SK-N-SH treated with all-trans-retinoic acid at 6 μM for 48 hours (cell line): Measurements from ENCODE around the gene IWS1.

Experiments used
- ATAC-seq: fragments of 200-7000 bp; cut with Tn5 transposase; 3 replicates; pipeline ENCODE4 v1.9.1; 2020; ENCODE audit warnings: mild to moderate bottlenecking, moderate library complexity
- ARNTL ChIP-seq: fragments of 450-650 bp; formaldehyde crosslinking; IDR thresholded peaks from 2 replicates; pipeline ENCODE4 v1.5.0; 2020; ENCODE audit warnings: low read depth, mild to moderate bottlenecking, moderate library complexity, borderline replicate concordance
- BACH2 ChIP-seq: fragments of 250-450 bp; sonication (Bioruptor Pico); IDR thresholded peaks from 2 replicates; pipeline ENCODE4 v1.9.0; 2021; ENCODE audit warnings: mild to moderate bottlenecking, borderline replicate concordance
- CSDC2 ChIP-seq: fragments of 250-450 bp; sonication (Bioruptor Pico); IDR thresholded peaks from 2 replicates; pipeline ENCODE4 v1.5.0; 2020; ENCODE audit warnings: mild to moderate bottlenecking, moderate library complexity
- CSRNP3 ChIP-seq: fragments of 250-450 bp; sonication (Bioruptor Pico); IDR thresholded peaks from 2 replicates; pipeline ENCODE4 v1.5.1; 2021; ENCODE audit warnings: mild to moderate bottlenecking, moderate library complexity
- ESRRG ChIP-seq: fragments of 250-450 bp; sonication (Bioruptor Pico); IDR thresholded peaks from 2 replicates; pipeline ENCODE4 v1.6.1; 2021; ENCODE audit warnings: mild to moderate bottlenecking
- GLIS3 ChIP-seq: fragments of 250-450 bp; sonication (Bioruptor Pico); IDR thresholded peaks from 2 replicates; pipeline ENCODE4 v1.5.0; 2020; ENCODE audit warnings: mild to moderate bottlenecking, moderate library complexity
- ISL1 ChIP-seq: fragments of 250-450 bp; sonication (Bioruptor Pico); IDR thresholded peaks from 2 replicates; pipeline ENCODE4 v2.1.2; 2022; ENCODE audit warnings: mild to moderate bottlenecking, moderate library complexity
- OSR1 ChIP-seq: fragments of 250-450 bp; sonication (Bioruptor Pico); IDR thresholded peaks from 2 replicates; pipeline ENCODE4 v1.8.0; 2022; ENCODE audit warnings: moderate library complexity, mild to moderate bottlenecking, inconsistent platforms
- POU6F1 ChIP-seq: fragments of 250-450 bp; sonication (Bioruptor Pico); IDR thresholded peaks from 2 replicates; pipeline ENCODE4 v1.8.0; 2021; ENCODE audit warnings: low read depth, mild to moderate bottlenecking, moderate library complexity, borderline replicate concordance
- PPARA ChIP-seq: fragments of 250-450 bp; sonication (Bioruptor Pico); IDR thresholded peaks from 2 replicates; pipeline ENCODE4 v1.5.0; 2020; ENCODE audit warnings: mild to moderate bottlenecking, borderline replicate concordance
- RARB ChIP-seq: fragments of 250-450 bp; sonication (Bioruptor Pico); IDR thresholded peaks from 2 replicates; pipeline ENCODE4 v1.8.0; 2021; ENCODE audit warnings: mild to moderate bottlenecking, moderate library complexity
- SNAI2 ChIP-seq: fragments of 250-450 bp; sonication (Bioruptor Pico); IDR thresholded peaks from 2 replicates; pipeline ENCODE4 v1.5.0; 2020; ENCODE audit warnings: mild to moderate bottlenecking, moderate library complexity
- TCF4 ChIP-seq: fragments of 250-450 bp; sonication (Bioruptor Pico); IDR thresholded peaks from 2 replicates; pipeline ENCODE4 v1.8.0; 2021; ENCODE audit warnings: mild to moderate bottlenecking, moderate library complexity, borderline replicate concordance
- TOX ChIP-seq: fragments of 250-450 bp; sonication (Bioruptor Pico); IDR thresholded peaks from 2 replicates; pipeline ENCODE4 v1.8.0; 2021; ENCODE audit warnings: mild to moderate bottlenecking, moderate library complexity, borderline replicate concordance
- ZC3H10 ChIP-seq: fragments of 250-450 bp; sonication (Bioruptor Pico); IDR thresholded peaks from 2 replicates; pipeline ENCODE4 v1.5.1; 2021; ENCODE audit warnings: mild to moderate bottlenecking, moderate library complexity
- ZFP3 ChIP-seq: fragments of 250-450 bp; sonication (Bioruptor Pico); IDR thresholded peaks from 2 replicates; pipeline ENCODE4 v1.5.0; 2020; ENCODE audit warnings: mild to moderate bottlenecking, moderate library complexity
- ZFP30 ChIP-seq: fragments of 450-650 bp; formaldehyde crosslinking; IDR thresholded peaks from 2 replicates; pipeline ENCODE4 v1.5.0; 2022; ENCODE audit warnings: mild to moderate bottlenecking, moderate library complexity
- ZNF565 ChIP-seq: fragments of 450-650 bp; formaldehyde crosslinking; conservative IDR thresholded peaks from 2 replicates; pipeline ENCODE4 v1.5.0; 2020; ENCODE audit warnings: low read depth, mild to moderate bottlenecking, moderate library complexity
- ZNF70 ChIP-seq: fragments of 450-650 bp; formaldehyde crosslinking; IDR thresholded peaks from 2 replicates; pipeline ENCODE4 v1.5.0; 2020; ENCODE audit warnings: mild to moderate bottlenecking, moderate library complexity
- ZNF8 ChIP-seq: fragments of 450-650 bp; formaldehyde crosslinking; IDR thresholded peaks from 2 replicates; pipeline ENCODE4 v1.5.0; 2020; ENCODE audit warnings: mild to moderate bottlenecking, moderate library complexity
- TF ChIP-seq, protein P1 (sequence below): fragments of 250-450 bp; sonication (Bioruptor Pico); IDR thresholded peaks from 2 replicates; pipeline ENCODE4 v1.5.0; 2020; ENCODE audit warnings: mild to moderate bottlenecking, moderate library complexity
- TF ChIP-seq, protein P2 (sequence below): fragments of 250-450 bp; sonication (Bioruptor Pico); IDR thresholded peaks from 2 replicates; pipeline ENCODE4 v1.5.1; 2020; ENCODE audit warnings: low read depth, mild to moderate bottlenecking, moderate library complexity

The IWS1 gene

GRCh38 chr2:127511090-127511695 is 15.1 kb downstream of the IWS1 start:
- no peak for ATAC-seq
- TF ChIP-seq ZFP30 (CRISPR knock-in tag), result no peak
- TF ChIP-seq OSR1, result no peak
- no peak for TF ChIP-seq TOX (CRISPR knock-in tag)
- TF ChIP-seq ARNTL, result no peak

GRCh38 chr2:127510073-127510472 is 16.2 kb downstream of the IWS1 start:
- ATAC-seq, result no peak

GRCh38 chr2:127508631-127509034 is 17.7 kb downstream of the IWS1 start:
- TF ChIP-seq RARB (CRISPR knock-in tag), result no peak
- no peak for TF ChIP-seq ZFP3
- peak; percentile 60 for TF ChIP-seq ISL1 (CRISPR knock-in tag)
- no peak for TF ChIP-seq ZC3H10 (CRISPR knock-in tag)
- peak; percentile 93 for ATAC-seq

More at GRCh38 chr2:127510073-127510472, 16.2 kb downstream of the IWS1 start:
- TF ChIP-seq TOX (CRISPR knock-in tag), result no peak
- TF ChIP-seq, protein P1, sequence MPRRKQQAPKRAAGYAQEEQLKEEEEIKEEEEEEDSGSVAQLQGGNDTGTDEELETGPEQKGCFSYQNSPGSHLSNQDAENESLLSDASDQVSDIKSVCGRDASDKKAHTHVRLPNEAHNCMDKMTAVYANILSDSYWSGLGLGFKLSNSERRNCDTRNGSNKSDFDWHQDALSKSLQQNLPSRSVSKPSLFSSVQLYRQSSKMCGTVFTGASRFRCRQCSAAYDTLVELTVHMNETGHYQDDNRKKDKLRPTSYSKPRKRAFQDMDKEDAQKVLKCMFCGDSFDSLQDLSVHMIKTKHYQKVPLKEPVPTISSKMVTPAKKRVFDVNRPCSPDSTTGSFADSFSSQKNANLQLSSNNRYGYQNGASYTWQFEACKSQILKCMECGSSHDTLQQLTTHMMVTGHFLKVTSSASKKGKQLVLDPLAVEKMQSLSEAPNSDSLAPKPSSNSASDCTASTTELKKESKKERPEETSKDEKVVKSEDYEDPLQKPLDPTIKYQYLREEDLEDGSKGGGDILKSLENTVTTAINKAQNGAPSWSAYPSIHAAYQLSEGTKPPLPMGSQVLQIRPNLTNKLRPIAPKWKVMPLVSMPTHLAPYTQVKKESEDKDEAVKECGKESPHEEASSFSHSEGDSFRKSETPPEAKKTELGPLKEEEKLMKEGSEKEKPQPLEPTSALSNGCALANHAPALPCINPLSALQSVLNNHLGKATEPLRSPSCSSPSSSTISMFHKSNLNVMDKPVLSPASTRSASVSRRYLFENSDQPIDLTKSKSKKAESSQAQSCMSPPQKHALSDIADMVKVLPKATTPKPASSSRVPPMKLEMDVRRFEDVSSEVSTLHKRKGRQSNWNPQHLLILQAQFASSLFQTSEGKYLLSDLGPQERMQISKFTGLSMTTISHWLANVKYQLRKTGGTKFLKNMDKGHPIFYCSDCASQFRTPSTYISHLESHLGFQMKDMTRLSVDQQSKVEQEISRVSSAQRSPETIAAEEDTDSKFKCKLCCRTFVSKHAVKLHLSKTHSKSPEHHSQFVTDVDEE, result no peak
- TF ChIP-seq ZFP3, result no peak
- TF ChIP-seq SNAI2 (CRISPR knock-in tag), result no peak
- TF ChIP-seq GLIS3 (CRISPR knock-in tag), result no peak
- no peak for TF ChIP-seq BACH2 (CRISPR knock-in tag)

GRCh38 chr2:127508023-127508630 is 18.2 kb downstream of the IWS1 start:
- ATAC-seq, result peak; percentile 26
- no peak for TF ChIP-seq OSR1
- TF ChIP-seq, protein P2, sequence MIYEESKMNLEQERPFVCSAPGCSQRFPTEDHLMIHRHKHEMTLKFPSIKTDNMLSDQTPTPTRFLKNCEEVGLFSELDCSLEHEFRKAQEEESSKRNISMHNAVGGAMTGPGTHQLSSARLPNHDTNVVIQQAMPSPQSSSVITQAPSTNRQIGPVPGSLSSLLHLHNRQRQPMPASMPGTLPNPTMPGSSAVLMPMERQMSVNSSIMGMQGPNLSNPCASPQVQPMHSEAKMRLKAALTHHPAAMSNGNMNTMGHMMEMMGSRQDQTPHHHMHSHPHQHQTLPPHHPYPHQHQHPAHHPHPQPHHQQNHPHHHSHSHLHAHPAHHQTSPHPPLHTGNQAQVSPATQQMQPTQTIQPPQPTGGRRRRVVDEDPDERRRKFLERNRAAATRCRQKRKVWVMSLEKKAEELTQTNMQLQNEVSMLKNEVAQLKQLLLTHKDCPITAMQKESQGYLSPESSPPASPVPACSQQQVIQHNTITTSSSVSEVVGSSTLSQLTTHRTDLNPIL, result no peak
- no peak for TF ChIP-seq PPARA (CRISPR knock-in tag)
- TF ChIP-seq ISL1 (CRISPR knock-in tag), result no peak
- TF ChIP-seq SNAI2 (CRISPR knock-in tag), result no peak
- TF ChIP-seq ESRRG (CRISPR knock-in tag), result no peak
- TF ChIP-seq ZFP3, result no peak
- TF ChIP-seq ZNF70 (CRISPR knock-in tag), result no peak
- TF ChIP-seq ZC3H10 (CRISPR knock-in tag), result no peak
- no peak for TF ChIP-seq RARB (CRISPR knock-in tag)
- no peak for TF ChIP-seq ZNF8 (CRISPR knock-in tag)
- no peak for TF ChIP-seq CSDC2 (CRISPR knock-in tag)
- TF ChIP-seq TCF4 (CRISPR knock-in tag), result no peak
- no peak for TF ChIP-seq CSRNP3 (CRISPR knock-in tag)
- no peak for TF ChIP-seq ZFP30 (CRISPR knock-in tag)

DNA sequence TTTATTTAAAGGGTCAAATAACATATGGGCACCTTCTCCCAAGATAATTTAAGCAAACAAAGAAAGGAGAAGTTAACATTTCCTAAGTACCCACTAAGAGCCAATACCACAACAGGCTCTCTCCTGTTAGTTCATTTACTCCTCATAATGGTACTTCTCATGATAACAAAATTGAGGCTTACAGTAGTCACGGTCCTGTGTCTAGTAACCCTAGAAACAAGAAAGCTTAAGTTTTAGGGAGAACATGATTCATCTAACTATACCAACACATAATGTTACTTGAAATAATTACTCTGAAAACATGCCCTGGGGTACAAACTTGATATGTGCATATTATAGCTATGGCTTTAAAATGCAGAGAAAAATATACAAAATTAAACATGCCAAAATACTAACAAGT is 19.8 kb downstream of the IWS1 start:
- no peak for ATAC-seq
- TF ChIP-seq PPARA (CRISPR knock-in tag), result no peak
- TF ChIP-seq CSRNP3 (CRISPR knock-in tag), result no peak
- TF ChIP-seq ZNF565 (CRISPR knock-in tag), result no peak
- TF ChIP-seq BACH2 (CRISPR knock-in tag), result no peak
- TF ChIP-seq POU6F1 (CRISPR knock-in tag), result no peak
- no peak for TF ChIP-seq ZNF8 (CRISPR knock-in tag)
- no peak for TF ChIP-seq SNAI2 (CRISPR knock-in tag)
- TF ChIP-seq ZC3H10 (CRISPR knock-in tag), result no peak
- no peak for TF ChIP-seq CSDC2 (CRISPR knock-in tag)
- TF ChIP-seq ZFP30 (CRISPR knock-in tag), result no peak
- TF ChIP-seq TCF4 (CRISPR knock-in tag), result no peak
- no peak for TF ChIP-seq OSR1
- TF ChIP-seq ZNF70 (CRISPR knock-in tag), result no peak
- no peak for TF ChIP-seq ZFP3
